HG03135 (cell line): ENCODE results near the gene USH2A.

Experiments
- ATAC-seq: cut with Tn5 transposase; IDR thresholded peaks from one replicate; pipeline ENCODE4 v1.9.1; 2021; ENCODE audit warnings: mild to moderate bottlenecking, moderate library complexity; ENCODE audit not compliant: unreplicated experiment

The USH2A gene

GRCh38 chr1:216209125-216209524, 214.1 kb downstream of the USH2A start:
- ATAC-seq: no peak

- no peak for ATAC-seq
Measured at GRCh38 chr1:216207154-216207553, 216.1 kb downstream of the USH2A start.

- ATAC-seq: no peak
Measured at GRCh38 chr1:216205176-216205575, 218.1 kb downstream of the USH2A start.

- ATAC-seq: no peak
Measured at GRCh38 chr1:216201946-216202345, 221.3 kb downstream of the USH2A start.

GRCh38 chr1:216200941-216201340, 222.3 kb downstream of the USH2A start:
- ATAC-seq: no peak

GRCh38 chr1:216194721-216195120, 228.5 kb downstream of the USH2A start:
- ATAC-seq: no peak

GRCh38 chr1:216193839-216194443, 229.3 kb downstream of the USH2A start:
- no peak for ATAC-seq

GRCh38 chr1:216190438-216190837, 232.8 kb downstream of the USH2A start:
- no peak for ATAC-seq

GRCh38 chr1:216186816-216187215, 236.4 kb downstream of the USH2A start:
- ATAC-seq: no peak

- ATAC-seq: no peak
Measured at GRCh38 chr1:216186141-216186540, 237.1 kb downstream of the USH2A start.

- no peak for ATAC-seq
Measured at GRCh38 chr1:216184126-216184680, 239.0 kb downstream of the USH2A start.

- no peak for ATAC-seq
Measured at GRCh38 chr1:216183454-216183853, 239.8 kb downstream of the USH2A start.

- ATAC-seq: no peak
Measured at GRCh38 chr1:216183007-216183406, 240.2 kb downstream of the USH2A start.

GRCh38 chr1:216181590-216181989, 241.7 kb downstream of the USH2A start:
- no peak for ATAC-seq

GRCh38 chr1:216178281-216178680, 245.0 kb downstream of the USH2A start:
- no peak for ATAC-seq

- no peak for ATAC-seq
Measured at GRCh38 chr1:216176970-216177369, 246.3 kb downstream of the USH2A start.

- no peak for ATAC-seq
Measured at GRCh38 chr1:216175714-216176113, 247.5 kb downstream of the USH2A start.

GRCh38 chr1:216173376-216173995, 249.8 kb downstream of the USH2A start:
- ATAC-seq: no peak

- no peak for ATAC-seq
Measured at GRCh38 chr1:216169351-216169750, 253.9 kb downstream of the USH2A start.

- ATAC-seq: no peak
Measured at GRCh38 chr1:216168546-216168945, 254.7 kb downstream of the USH2A start.

GRCh38 chr1:216154063-216154462, 269.2 kb downstream of the USH2A start:
- ATAC-seq: no peak

GRCh38 chr1:216153130-216153529, 270.1 kb downstream of the USH2A start:
- ATAC-seq: no peak
